Fibroblast of lung (primary cell): Measurements from ENCODE around the gene ATG14.

Experiments used
- EZH2 ChIP-seq: IDR thresholded peaks from 2 replicates; pipeline ENCODE4 v1.5.1; 2012; ENCODE audit warnings: low read length, control low read depth, mild to moderate bottlenecking; ENCODE audit errors: missing control alignments
- TF ChIP-seq, protein P1 (sequence below), 2 donors: IDR thresholded peaks in 1 of 2; conservative IDR thresholded peaks in 1 of 2; 1 replicate in 1 of 2; 2 replicates in 1 of 2; pipeline ENCODE4 v1.5.1; 2011 to 2012; ENCODE audit warnings: low read length in 2 of 2, control low read depth in 1 of 2, inconsistent platforms in 1 of 2, low read depth in 1 of 2, mild to moderate bottlenecking in 1 of 2

GRCh38 chr14:55388160-55388559, 23.5 kb downstream of the ATG14 start:
- TF ChIP-seq, protein P1, sequence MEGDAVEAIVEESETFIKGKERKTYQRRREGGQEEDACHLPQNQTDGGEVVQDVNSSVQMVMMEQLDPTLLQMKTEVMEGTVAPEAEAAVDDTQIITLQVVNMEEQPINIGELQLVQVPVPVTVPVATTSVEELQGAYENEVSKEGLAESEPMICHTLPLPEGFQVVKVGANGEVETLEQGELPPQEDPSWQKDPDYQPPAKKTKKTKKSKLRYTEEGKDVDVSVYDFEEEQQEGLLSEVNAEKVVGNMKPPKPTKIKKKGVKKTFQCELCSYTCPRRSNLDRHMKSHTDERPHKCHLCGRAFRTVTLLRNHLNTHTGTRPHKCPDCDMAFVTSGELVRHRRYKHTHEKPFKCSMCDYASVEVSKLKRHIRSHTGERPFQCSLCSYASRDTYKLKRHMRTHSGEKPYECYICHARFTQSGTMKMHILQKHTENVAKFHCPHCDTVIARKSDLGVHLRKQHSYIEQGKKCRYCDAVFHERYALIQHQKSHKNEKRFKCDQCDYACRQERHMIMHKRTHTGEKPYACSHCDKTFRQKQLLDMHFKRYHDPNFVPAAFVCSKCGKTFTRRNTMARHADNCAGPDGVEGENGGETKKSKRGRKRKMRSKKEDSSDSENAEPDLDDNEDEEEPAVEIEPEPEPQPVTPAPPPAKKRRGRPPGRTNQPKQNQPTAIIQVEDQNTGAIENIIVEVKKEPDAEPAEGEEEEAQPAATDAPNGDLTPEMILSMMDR (conservative IDR thresholded peaks at IDR 0.05 in 1 of 2, IDR thresholded peaks at IDR 0.05 in 1 of 2; ENCODE audit: low read depth in 1 of 2, low read length in 2 of 2) = no peak
- TF ChIP-seq EZH2 = no peak
